ENCODE measurements around the gene NR2F6.
A peak's percentile ranks its signal among the peaks of the same experiment; 100 is the strongest.

Gene NR2F6

GRCh38 chr19:17263712-17264640 is 18.3 kb upstream of the NR2F6 start:
- DNase-seq = no peak

- DNase-seq = no peak
These were observed 16.8 kb upstream of the NR2F6 start for GRCh38 chr19:17262557-17262956.

DNA sequence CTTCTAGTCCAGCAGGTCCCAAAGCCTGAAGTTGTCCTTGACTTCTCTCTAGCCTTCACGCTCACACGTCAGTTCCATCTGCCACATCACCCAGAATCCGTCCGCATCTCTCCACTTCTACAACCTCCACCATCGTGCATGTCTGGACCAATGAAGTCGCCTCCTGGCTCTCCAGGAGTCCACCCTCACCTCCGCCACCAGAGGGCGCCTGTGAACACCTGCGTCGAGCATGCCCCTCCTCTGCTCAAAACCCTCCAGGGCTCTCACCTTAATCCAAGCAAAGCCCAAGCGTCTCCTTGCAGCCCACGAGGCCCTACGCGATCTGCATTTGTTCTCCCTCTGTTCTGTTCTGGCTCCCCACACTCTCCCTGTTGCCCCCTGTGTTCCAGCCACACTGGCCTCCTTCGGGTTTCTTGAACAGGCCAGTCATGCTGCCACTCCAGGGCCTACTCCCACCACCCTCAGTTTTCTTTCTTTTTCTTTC is 15.2 kb upstream of the NR2F6 start:
- DNase-seq = peak; percentile 89

GRCh38 chr19:17259934-17260333 is 14.2 kb upstream of the NR2F6 start:
- DNase-seq = no peak

GRCh38 chr19:17259118-17259780 is 13.5 kb upstream of the NR2F6 start:
- DNase-seq = no peak

DNA sequence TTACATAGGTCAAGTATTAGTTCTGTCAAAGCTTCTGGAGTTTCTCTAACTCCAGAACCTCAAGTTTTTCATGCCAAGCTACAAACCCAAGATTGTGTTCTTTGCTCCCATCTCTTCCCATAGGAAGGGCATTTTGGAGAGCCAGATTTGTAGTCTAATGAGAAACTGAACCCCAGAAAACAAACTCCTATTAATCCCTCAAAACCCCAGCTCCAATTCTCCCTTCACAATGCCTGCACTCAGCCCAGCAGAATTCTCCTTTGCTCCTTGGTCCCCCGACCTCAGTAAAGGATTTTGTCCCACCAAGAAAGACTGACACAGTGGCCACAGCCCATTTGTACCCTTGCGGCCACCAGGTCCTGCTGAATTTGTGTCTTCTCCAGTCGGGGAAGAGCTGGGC is 10.4 kb upstream of the NR2F6 start:
- DNase-seq = no peak

DNA sequence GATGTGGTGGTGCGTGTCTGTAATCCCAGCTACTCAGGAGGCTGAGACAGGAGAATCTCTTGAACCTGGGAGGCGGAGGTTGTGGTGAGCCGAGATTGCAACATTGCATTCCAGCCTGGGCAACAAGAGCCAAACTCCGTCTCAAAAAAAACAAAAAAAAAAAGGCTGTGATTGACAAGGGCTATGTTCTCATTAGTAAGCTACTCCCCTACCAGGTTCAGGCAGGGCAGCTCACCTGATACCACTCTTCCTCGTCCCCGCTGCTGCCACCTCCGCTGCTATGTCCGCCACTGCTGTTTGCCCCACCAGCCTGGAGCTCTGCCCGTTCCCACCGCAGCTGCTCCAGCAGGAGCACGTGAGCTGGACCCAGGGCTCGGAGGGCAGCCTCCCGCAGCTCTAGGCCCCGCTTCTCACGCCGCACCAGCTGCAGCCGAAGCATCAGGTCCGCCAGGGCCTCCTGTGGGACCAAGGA is 9.5 kb upstream of the NR2F6 start:
- peak; percentile 6 for DNase-seq

- no peak for DNase-seq
These were observed 8.9 kb upstream of the NR2F6 start for GRCh38 chr19:17254636-17255035.

DNA sequence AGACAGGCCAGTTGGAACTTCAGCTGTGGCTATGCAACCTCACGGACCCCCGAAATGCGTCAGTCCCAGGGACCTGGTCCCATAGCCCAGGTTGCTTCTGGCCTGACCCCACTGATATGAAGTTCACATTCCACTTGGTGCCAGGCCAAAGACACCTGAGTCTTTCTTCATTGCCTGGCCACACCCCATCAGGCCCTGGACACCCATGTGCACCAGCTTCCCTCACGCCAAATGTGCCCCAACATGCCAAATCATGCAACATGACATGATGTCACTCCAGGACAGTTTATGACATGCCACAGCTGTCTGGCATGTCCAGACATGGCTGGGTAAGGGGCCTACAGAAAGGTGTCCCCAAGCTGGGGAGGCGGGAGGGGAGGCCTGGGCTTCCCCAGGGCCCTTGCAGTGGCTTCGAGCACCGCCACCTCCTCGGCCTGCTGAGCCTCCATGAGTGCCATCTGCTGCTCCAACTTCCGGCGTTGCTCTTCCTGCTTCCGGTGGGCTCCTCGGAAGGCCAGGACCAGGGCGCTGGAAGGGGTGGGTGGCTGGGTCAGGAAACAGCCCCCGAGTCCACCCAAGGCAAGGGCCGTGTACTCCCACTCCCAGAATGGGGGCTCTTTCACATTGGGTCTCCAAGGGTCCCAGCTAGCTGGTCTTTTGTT is 4.3 kb upstream of the NR2F6 start:
- no peak for DNase-seq

DNA sequence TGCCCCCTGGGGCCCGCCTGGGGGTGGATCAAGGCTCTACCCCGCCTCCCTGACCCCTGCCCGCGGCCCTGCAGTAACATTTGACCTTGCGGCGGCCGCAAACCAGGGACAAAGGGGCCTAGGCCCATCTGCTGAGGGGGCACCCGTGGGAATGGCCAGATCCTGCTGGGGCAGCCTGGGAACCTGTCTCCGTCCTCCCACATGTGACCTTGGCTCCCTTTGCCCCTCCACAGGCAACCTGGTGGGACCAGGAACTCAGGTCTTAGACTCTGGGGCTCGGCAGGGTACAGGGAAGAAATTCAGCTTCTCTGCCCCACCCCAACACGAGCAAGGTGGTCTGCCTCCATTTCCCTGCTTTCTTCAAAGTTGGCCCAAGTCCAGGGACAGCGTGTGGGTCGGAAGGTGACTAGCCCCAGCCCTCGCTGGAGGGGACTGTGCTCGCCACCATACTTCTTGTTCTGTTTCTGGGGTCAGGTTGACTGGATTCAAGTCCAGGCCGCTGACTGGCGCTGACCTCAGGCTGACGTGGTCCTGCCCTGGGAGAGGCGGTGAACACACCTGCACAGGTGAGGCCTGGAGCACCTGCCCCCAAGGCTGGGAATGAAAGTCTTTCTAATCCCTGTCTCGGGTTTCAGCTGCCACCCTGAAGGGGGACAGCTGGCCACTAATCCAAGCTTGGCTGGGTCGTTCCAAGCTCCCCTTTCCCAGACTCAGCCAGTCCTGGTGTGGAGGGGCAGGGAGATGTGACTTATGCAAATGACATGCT is 2.5 kb upstream of the NR2F6 start:
- peak; percentile 48 for DNase-seq

DNA sequence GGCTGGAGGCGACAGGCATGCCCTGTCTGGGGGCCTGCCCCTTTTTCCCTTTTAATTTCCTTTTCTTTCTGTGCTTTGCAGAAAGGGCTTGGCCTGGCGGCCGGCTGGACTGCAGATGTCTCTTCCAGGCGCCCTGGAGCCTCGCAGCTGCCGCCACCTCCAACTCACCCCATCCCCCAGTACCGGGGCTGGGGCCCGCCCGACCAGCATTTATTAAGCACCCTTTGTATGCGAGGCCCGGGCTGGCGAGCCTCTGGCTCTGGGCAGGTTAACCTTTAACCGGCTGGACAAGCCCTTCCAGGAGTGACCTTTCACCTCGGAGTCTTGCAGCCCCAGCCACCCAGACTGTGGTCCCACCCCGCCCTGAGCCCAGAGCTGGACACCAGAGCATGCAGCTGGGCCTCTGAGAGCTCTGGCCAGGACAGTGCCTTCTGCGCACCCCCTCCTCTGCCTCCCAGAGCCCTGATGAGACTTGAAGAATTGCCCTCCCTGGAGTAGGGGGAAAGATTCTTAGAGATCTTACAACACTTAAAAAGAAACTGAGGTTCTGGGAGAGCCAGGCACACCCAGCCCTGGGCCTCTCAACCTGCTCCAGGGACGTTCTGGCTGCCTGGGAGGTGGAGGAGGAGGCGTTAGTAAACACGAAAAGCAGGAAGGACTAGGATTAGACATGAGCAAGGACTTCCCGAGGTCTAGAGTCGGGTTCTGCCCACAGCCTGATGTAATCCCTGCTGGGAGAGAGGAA is 1.1 kb upstream of the NR2F6 start:
- peak; percentile 45 for DNase-seq

DNA sequence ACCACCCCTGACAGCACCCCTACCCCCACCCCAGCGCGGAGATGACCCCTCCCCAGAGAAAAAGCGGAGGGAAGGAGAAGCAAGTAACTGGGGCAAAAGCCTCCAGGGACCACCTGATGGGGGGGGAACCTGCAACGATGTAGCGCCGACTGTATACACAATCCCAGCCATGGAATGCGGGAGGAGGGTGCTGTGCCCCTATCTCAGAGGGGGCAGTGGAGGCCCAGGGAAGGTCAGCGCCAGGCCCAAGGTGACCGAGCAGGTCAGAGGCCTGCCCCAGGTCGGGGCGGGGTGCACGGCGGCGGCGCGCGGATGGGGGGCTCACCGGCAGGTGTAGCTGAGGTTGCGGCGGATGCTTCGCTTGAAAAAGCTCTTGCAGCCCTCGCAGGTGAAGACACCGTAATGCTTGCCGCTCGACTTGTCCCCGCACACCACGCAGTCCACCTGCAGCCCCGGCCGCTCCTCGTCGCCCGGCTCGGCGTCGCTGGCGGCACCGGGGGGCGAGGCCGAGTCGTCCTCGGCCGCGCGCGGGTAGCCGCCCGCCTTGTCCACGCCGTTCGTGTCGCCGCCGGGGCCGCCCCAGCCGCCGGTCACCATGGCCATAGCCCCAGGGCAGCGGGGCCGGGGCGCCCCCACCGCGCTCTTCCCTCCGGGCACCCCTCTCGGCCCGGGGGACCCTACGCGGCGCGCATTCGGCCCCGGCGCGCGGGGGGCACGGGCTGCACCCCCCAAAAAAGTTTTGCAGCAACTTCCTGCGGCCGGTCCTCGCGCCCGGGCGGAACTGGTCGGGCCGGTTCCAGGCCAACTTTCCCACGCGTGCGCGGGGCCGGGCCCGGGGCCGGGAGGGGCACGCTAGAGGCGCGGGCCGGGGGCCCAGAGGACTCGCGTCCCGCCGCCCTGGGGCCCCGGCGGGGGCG is 843 bp downstream of the NR2F6 start:
- no peak for DNase-seq

DNA sequence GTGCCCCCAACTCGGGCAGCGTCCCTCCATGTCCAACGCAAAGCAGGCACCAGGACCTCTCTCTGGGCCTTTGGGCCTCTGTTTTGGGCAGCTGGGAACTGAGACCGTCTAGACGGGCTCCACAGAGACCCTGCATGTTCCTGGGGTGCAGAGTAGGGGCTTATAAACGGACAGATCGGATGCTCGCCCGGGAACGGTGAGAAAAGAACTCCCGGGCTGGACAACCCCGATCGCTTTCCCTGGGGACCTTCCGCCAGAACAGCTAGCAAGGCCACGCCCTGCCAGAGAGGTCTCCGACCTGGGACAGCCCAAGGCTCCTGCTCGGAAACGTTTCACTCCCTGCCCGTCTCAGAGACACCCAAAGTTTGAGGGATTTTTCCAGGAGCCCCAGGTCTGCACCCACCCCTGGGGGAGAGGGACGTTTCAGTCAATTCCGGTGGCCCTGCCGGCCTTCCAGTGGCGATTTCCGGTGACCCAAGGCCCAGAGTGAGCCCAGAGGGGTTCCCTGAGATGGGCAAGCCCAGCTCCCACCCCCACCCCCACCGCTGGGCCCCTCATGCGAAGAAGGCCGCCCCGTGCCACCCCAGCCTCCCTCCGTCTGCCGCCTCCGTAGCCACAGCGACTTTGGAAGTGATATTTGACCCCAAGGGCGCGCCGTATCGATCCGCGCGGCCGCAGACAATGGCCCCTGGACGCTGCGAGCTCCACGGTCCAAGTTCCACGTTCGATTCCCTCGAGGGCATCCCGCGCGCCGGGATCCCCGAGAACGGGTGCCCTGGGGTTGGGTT is 1.7 kb downstream of the NR2F6 start:
- DNase-seq = peak; percentile 4

GRCh38 chr19:17243211-17243829 is 2.4 kb downstream of the NR2F6 start:
- DNase-seq = no peak

- DNase-seq = no peak
These were observed 3.1 kb downstream of the NR2F6 start for GRCh38 chr19:17242431-17243208.

- DNase-seq = no peak
These were observed 4.8 kb downstream of the NR2F6 start for GRCh38 chr19:17240826-17241399.

DNA sequence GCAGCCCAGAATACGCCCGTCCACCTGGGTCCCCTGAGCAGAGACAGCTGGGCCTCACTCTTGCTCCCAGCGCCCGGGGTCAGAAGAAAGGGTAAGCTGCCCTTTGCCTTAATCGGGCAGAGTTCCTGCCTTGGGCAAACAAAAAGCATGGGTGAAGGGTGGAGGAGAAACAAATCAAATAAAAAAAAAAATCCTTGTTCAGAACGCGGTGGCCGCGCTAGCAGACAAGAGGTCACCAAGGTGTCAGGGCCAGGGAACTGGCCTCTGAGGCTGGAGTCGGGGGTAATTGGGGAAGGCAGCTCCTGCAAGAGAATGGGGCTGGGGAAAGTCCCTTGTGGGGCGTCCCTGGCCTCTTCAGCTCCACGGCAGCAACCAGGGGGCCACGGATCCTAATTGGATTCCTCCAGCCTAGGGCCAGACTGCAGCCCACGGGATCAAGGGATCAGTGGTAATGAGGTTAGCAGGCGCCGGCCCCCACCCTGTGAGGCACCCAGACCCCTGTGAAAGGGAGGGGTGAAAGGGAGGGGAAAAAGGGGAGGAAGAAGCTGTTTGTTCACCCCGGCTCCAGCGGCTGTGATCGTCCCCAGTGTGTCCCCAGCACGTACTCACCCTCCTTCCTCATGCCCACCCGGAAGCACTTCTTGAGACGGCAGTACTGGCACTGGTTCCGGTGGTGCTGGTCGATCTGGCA is 5.5 kb downstream of the NR2F6 start:
- DNase-seq = no peak

Measured in DMS79 treated with DMSO at 0.1 percent for 48 hours (cell line).